H1 (cell line): Measurements from ENCODE around the gene PRDX5. TPM values are rescaled to one million over a fixed set of nuclear protein-coding genes. Genes with fewer than 3 reads are reported as not detected.

ENCODE experiments used
- SAP30 ChIP-seq: fragments of 300-600 bp; sonication (generic); IDR thresholded peaks from 2 replicates; pipeline ENCODE4 v1.7.1; 2012; ENCODE audit warnings: low read length, moderate library complexity, mild to moderate bottlenecking, inconsistent platforms; ENCODE audit not compliant: insufficient read depth, insufficient replicate concordance
- polyA plus RNA-seq, 7 experiments: library from polyadenylated mRNA; depleted of rRNA in 3 of 7; stranded (reverse) in 5 of 7; unstranded in 2 of 7; fragments of >200 nt in 5 of 7; fragments of 200-250 nt in 2 of 7; gene quantifications; 1 replicate in 5 of 7; 2 replicates in 1 of 7; 4 replicates in 1 of 7; pipeline versions ENCODE4 v1.2.1 to v1.2.3, GENCODE V29; 2011 to 2013; ENCODE audit warnings: missing spikeins in 2 of 7, mixed read lengths in 2 of 7
- total RNA-seq: library from RNA; stranded (reverse); fragmentation: NEBNext Ultra II Directional; extraction: Animal tissue kit (Norgen Biotek cat#: 25700); gene quantifications from 2 replicates; pipeline ENCODE4 v1.2.1, GENCODE V29; 2021

The PRDX5 gene
- total and polyA plus RNA-seq, 2 of the 8 experiments (the other 6 are each of a cell fraction or from before 2014, with no cell fraction given), result 201 to 582 TPM

DNA sequence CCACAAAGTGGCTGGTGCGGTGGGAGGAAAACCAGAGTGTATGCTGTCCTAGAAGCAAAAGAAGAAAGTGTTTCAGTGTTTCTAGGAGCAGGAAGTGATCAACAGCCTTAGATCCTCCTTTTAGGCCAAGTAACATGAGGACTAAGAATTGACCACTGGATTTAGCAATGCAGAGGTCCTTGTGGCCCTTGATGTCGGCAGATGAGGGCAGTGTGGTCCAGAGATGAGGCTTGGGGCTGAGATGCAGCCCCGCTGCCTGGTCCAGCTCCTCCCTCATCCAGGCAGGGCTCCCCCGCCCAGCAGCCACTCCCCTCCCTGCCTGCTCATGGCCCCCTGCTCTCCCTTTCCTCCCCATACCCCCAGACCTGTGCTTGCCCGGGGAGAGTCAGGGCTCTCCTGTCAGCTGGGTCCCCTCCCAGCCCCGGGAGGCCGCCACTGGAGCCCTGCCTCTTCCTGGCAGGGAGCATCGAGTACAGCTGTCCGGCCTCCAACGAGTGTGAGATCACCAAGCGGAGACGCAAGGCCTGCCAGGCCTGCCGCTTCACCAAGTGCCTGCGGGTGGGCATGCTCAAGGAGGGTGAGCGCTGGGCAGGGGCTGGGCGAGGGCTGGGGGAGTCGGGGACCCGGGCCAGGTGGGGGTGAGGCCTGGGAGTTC lies 4.3 kb upstream of the PRDX5 start (continued):
- no peak for TF ChIP-seq SAP30
